Heart left ventricle (tissue), 16 donors: ENCODE data around the gene CORO6. TPM values are rescaled to one million over a fixed set of nuclear protein-coding genes. Genes with fewer than 3 reads are reported as not detected.

Experiments
- ATAC-seq, 4 donors: fragments of 200-7000 bp; cut with Tn5 transposase; one replicate each; pipeline ENCODE4 v1.9.1; 2020 to 2022; ENCODE audit warnings: moderate library complexity in 4 of 4, mild to moderate bottlenecking in 3 of 4, moderate number of reproducible peaks in 1 of 4
- DNase-seq, 5 donors: peaks; one replicate each; pipeline ENCODE4 v3.0.0-alpha.2; 2020
- H3K27ac ChIP-seq, 12 donors: fragments of 200-600 bp; sonication (generic) in 4 of 12; one replicate each; pipeline versions ENCODE4 v1.5.0 to v1.8.0; 2016 to 2022; ENCODE audit warnings: mild to moderate bottlenecking in 2 of 12
- H3K27me3 ChIP-seq, 9 donors: fragments of 200-600 bp; sonication (generic) in 2 of 9; one replicate each; pipeline versions ENCODE4 v1.5.1 to v1.8.0; 2016 to 2022; ENCODE audit warnings: mild to moderate bottlenecking in 3 of 9
- H3K36me3 ChIP-seq, 9 donors: fragments of 200-600 bp; sonication (generic) in 2 of 9; one replicate each; pipeline versions ENCODE4 v1.5.0 to v1.8.0; 2018 to 2022; ENCODE audit warnings: mild to moderate bottlenecking in 2 of 9
- H3K4me1 ChIP-seq, 12 donors: fragments of 200-600 bp; sonication (generic) in 4 of 12; one replicate each; pipeline versions ENCODE4 v1.5.0 to v1.8.0; 2016 to 2022; ENCODE audit warnings: mild to moderate bottlenecking in 3 of 12
- H3K4me3 ChIP-seq, 12 donors: fragments of 200-600 bp; sonication (generic) in 4 of 12; one replicate each; pipeline versions ENCODE4 v1.5.0 to v1.8.0; 2017 to 2022; ENCODE audit warnings: mild to moderate bottlenecking in 9 of 12, moderate library complexity in 4 of 12
- H3K9me3 ChIP-seq, 12 donors: fragments of 200-600 bp; sonication (generic) in 4 of 12; one replicate each; pipeline versions ENCODE4 v1.5.0 to v1.8.0; 2016 to 2022; ENCODE audit warnings: mild to moderate bottlenecking in 1 of 12
- CTCF ChIP-seq, 12 donors: fragments of 200-600 bp; sonication (generic) in 4 of 12; IDR thresholded peaks; one replicate each; pipeline versions ENCODE4 v1.5.0 to v1.8.0; 2018 to 2022; ENCODE audit warnings: antibody characterized with exemption in 12 of 12, mild to moderate bottlenecking in 5 of 12
- POLR2A ChIP-seq, 2 donors: fragments of 450-650 bp; IDR thresholded peaks; one replicate each; pipeline ENCODE4 v1.6.1; 2017; ENCODE audit warnings: antibody characterized with exemption in 2 of 2, mild to moderate bottlenecking in 2 of 2, moderate library complexity in 2 of 2
- WGBS, 4 donors: extraction: QIAGEN DNeasy Blood & Tissue Kit in 2 of 4; methylation state at CpG; one replicate each; pipeline versions ENCODE4 v1.1.5 to v1.1.7; 2013 to 2018; 5-methylcytosine and 5-hydroxymethylcytosine counted together
- intact Hi-C, 10 donors: fragments of 100-400 bp; cut with DNase I; formaldehyde crosslinking; loops; one replicate each; pipeline versions ENCODE4 v1.11.1 to v1.14.2; 2022
- polyA plus RNA-seq, 2 donors: library from polyadenylated mRNA; stranded (reverse); fragments of 200-250 nt; gene quantifications; one replicate each; pipeline ENCODE4 v1.2.3, GENCODE V29; 2013
- total RNA-seq, 9 donors: library from RNA; depleted of rRNA in 2 of 9; stranded (reverse); fragments of >200 nt in 2 of 9; fragmentation: NEBNext Ultra II Directional in 3 of 9; extraction: Animal tissue kit (Norgen Biotek cat#: 25700) in 3 of 9; gene quantifications; one replicate each; pipeline versions ENCODE4 v1.1.0 to v1.2.4, GENCODE V29; 2016 to 2023
- donor health status: ischemic (EF 13 %, LVEDD 7.1; RV severe dilation, severe dysfunction).
- donor health status: healthy with polysubstance abuse.
- donor health status: DM: no; HTN: yes; CAD: no.
- donor health status: DM: no; HTN: no; CAD: no.
- donor health status: ischemic (EF 25% LVEDD 6.9; RV normal size, moderate dysfunction).
- donor health status: ischemic (EF 25% LVEDD 5.7; RV mildly dilated, moderate dysfunction).
- donor health status: healthy.
- donor health status: DM: yes; HTN: yes; CAD: no.
- donor health status: ischemic (EF 35%, LVEDD 5.7; RV mildly dilated, moderate dysfunction).
- donor health status: nonischemic (EF 11% LVEDD 7.7; RV severe dilation, severe dysfunction).
- donor health status: DM: yes; HTN: yes; CAD: no.
- donor health status: PGD.
- donor health status: ischemic (EF 29% LVEDD 5.4; RV normal size, mild dysfunction).
- donor health status: nonischemic (EF 23%, LVEDD 6.1; RV moderate dilation, normal function).

CORO6 gene
- total and polyA plus RNA-seq, 11 donors = 50.7 to 115 (median 95.5) TPM

- peaks cover 6 to 72% (median 58%) of the 10 kb centered on the region in 12 donors for H3K4me1 ChIP-seq
- no peaks in the 10 kb centered on the region for H3K9me3 ChIP-seq
- H3K27me3 ChIP-seq = no peaks in the 10 kb centered on the region
- peak overlapping the region in 1 of 12 donors; percentile 51 for H3K27ac ChIP-seq
- DNase-seq (peak in 1 of 5 donors; percentile 52), ATAC-seq (no peak)
- intact Hi-C loops = loop anchor here in 2 of 10 donors (2.0 to 5.0 kb wide), 3 partner anchors 22 to 162 kb away; partner anchors contain the start of gene ANKRD13B (in 1 of the 2)
- TF ChIP-seq CTCF (IDR thresholded peaks at IDR 0.05) (no peak), POLR2A (IDR thresholded peaks at IDR 0.05) (no peak)
- peaks cover 0 to 10% (median 0%) of the 10 kb centered on the region in 9 donors for H3K36me3 ChIP-seq
- peak overlapping the region in 9 of 12 donors; percentile 42 to 61 (median 50) for H3K4me3 ChIP-seq
- 60 to 81% (median 70%) methylated on average over 15 of the region's 15 CpGs for WGBS, 4 donors
Observed at GRCh38 chr17:29615048-29615385, 7.7 kb downstream of the CORO6 start.

- ATAC-seq (no peak), DNase-seq (no peak)
- intact Hi-C loops = loop anchor here in 3 of 10 donors (2.0 to 5.0 kb wide), 4 partner anchors 22 to 163 kb away; partner anchors contain the start of gene ANKRD13B (in 1 of the 3)
- 80 to 94% (median 86%) methylated on average over 16 of the region's 16 CpGs for WGBS, 4 donors
- TF ChIP-seq POLR2A (IDR thresholded peaks at IDR 0.05) = no peak
- no peak for TF ChIP-seq CTCF (IDR thresholded peaks at IDR 0.05)
- H3K4me1 ChIP-seq = peaks cover 6 to 69% (median 55%) of the 10 kb centered on the region in 12 donors
- H3K36me3 ChIP-seq = peaks cover 0 to 10% (median 0%) of the 10 kb centered on the region in 9 donors
- H3K27me3 ChIP-seq = no peaks in the 10 kb centered on the region
- no peaks in the 10 kb centered on the region for H3K9me3 ChIP-seq
- H3K4me3 ChIP-seq = peak overlapping the region in 1 of 12 donors; percentile 61
- H3K27ac ChIP-seq = no peak overlapping the region
Observed at GRCh38 chr17:29614349-29615047, 8.2 kb downstream of the CORO6 start.

- Histone ChIP-seq H3K27me3 (no peaks in the 10 kb centered on the region), H3K27ac (peak overlapping the region in 8 of 12 donors; percentile 3 to 66 (median 18)), H3K36me3 (peaks cover 0 to 10% (median 0%) of the 10 kb centered on the region in 9 donors), H3K4me1 (peaks cover 6 to 63% (median 50%) of the 10 kb centered on the region in 12 donors), H3K4me3 (peak overlapping the region in 11 of 12 donors; percentile 17 to 53 (median 41)), H3K9me3 (no peaks in the 10 kb centered on the region)
- WGBS, 4 donors = 17 to 21% (median 20%) methylated on average over 13 of the region's 13 CpGs
- peak in 2 of 5 donors; percentile 42 to 58 for DNase-seq
- no peak for ATAC-seq
- TF ChIP-seq POLR2A (IDR thresholded peaks at IDR 0.05) (no peak), CTCF (IDR thresholded peaks at IDR 0.05) (no peak)
- intact Hi-C loops = loop anchor here in 2 of 10 donors (2.0 to 5.0 kb wide), 2 partner anchors 21 to 37 kb away; partner anchors contain the start of gene ANKRD13B (in 1 of the 2)
Observed at GRCh38 chr17:29613856-29614255, 8.9 kb downstream of the CORO6 start.

GRCh38 chr17:29613352-29613837 is 9.3 kb downstream of the CORO6 start:
- Histone ChIP-seq H3K27ac (peak overlapping the region in 9 of 12 donors; percentile 3 to 66 (median 42)), H3K4me1 (peaks cover 6 to 58% (median 45%) of the 10 kb centered on the region in 12 donors), H3K36me3 (peaks cover 0 to 10% (median 0%) of the 10 kb centered on the region in 9 donors), H3K27me3 (no peaks in the 10 kb centered on the region), H3K9me3 (no peaks in the 10 kb centered on the region), H3K4me3 (peak overlapping the region in 11 of 12 donors; percentile 17 to 53 (median 41))
- intact Hi-C loops = loop anchor here in 1 of 10 donors (5.0 kb wide), 1 partner anchor 36 kb away; no protein-coding TSS in a partner anchor
- ATAC-seq (peak; percentile 63 to 81 (median 75)), DNase-seq (peak; percentile 95 to 98 (median 96))
- TF ChIP-seq POLR2A (IDR thresholded peaks at IDR 0.05) (peak in 1 of 2 donors; percentile 14), CTCF (IDR thresholded peaks at IDR 0.05) (peak; percentile 82 to 97 (median 92))
- 1 to 3% (median 1%) methylated on average over 15 to 50 of the region's 50 CpGs for WGBS, 4 donors
